Panc1 (cell line): ENCODE data around the gene FRK.

Experiments
- POLR2AphosphoS5 ChIP-seq: IDR thresholded peaks from 2 replicates; pipeline ENCODE4 v1.6.1; 2012; ENCODE audit warnings: mild to moderate bottlenecking, low read depth, low read length, moderate library complexity
- SIN3A ChIP-seq: IDR thresholded peaks from 2 replicates; pipeline ENCODE4 v1.6.1; 2012; ENCODE audit warnings: low read depth, mild to moderate bottlenecking, low read length, moderate library complexity, borderline replicate concordance; ENCODE audit not compliant: insufficient read depth
- TF ChIP-seq, protein P1 (sequence below): fragments of 450-650 bp; IDR thresholded peaks from 2 replicates; pipeline ENCODE4 v1.5.1; 2017; ENCODE audit warnings: mild to moderate bottlenecking

GRCh38 chr6:116094041-116094440 lies 33.4 kb upstream of the FRK start:
- TF ChIP-seq, protein P1, sequence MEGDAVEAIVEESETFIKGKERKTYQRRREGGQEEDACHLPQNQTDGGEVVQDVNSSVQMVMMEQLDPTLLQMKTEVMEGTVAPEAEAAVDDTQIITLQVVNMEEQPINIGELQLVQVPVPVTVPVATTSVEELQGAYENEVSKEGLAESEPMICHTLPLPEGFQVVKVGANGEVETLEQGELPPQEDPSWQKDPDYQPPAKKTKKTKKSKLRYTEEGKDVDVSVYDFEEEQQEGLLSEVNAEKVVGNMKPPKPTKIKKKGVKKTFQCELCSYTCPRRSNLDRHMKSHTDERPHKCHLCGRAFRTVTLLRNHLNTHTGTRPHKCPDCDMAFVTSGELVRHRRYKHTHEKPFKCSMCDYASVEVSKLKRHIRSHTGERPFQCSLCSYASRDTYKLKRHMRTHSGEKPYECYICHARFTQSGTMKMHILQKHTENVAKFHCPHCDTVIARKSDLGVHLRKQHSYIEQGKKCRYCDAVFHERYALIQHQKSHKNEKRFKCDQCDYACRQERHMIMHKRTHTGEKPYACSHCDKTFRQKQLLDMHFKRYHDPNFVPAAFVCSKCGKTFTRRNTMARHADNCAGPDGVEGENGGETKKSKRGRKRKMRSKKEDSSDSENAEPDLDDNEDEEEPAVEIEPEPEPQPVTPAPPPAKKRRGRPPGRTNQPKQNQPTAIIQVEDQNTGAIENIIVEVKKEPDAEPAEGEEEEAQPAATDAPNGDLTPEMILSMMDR: no peak
- TF ChIP-seq POLR2AphosphoS5 (no peak), SIN3A (no peak)
